SJCRH30 (cell line): Measurements from ENCODE around the gene DNAH1. TPM values are rescaled to one million over a fixed set of nuclear protein-coding genes. Genes with fewer than 3 reads are reported as not detected.
"Not testable (repeated sequence)": the region's sequence is repeated elsewhere in the genome, so short reads cannot be mapped to it uniquely, and the experiment has no call there.

Experiments
- DNase-seq, 2 experiments: peaks; one replicate each; pipeline ENCODE4 v3.0.0-alpha.2; 2015 to 2020
- H3K27ac ChIP-seq: fragments of 250-450 bp; sonication (Bioruptor Pico); 2 replicates; pipeline ENCODE4 v1.5.1; 2020; ENCODE audit warnings: mild to moderate bottlenecking, moderate library complexity
- H3K27me3 ChIP-seq: fragments of 250-450 bp; sonication (Bioruptor Pico); 2 replicates; pipeline ENCODE4 v1.5.1; 2020; ENCODE audit warnings: mild to moderate bottlenecking, moderate library complexity
- H3K36me3 ChIP-seq: fragments of 250-450 bp; sonication (Bioruptor Pico); 2 replicates; pipeline ENCODE4 v1.5.1; 2020; ENCODE audit warnings: mild to moderate bottlenecking, moderate library complexity
- H3K4me1 ChIP-seq: fragments of 250-450 bp; sonication (Bioruptor Pico); 2 replicates; pipeline ENCODE4 v1.5.1; 2020; ENCODE audit warnings: mild to moderate bottlenecking, moderate library complexity
- H3K4me3 ChIP-seq: fragments of 250-450 bp; sonication (Bioruptor Pico); 2 replicates; pipeline ENCODE4 v1.5.1; 2020; ENCODE audit warnings: mild to moderate bottlenecking, moderate library complexity
- H3K9me3 ChIP-seq: fragments of 250-450 bp; sonication (Bioruptor Pico); replicated peaks from 2 replicates; pipeline ENCODE4 v1.5.1; 2020; ENCODE audit warnings: mild to moderate bottlenecking, moderate library complexity
- total RNA-seq: library from RNA; depleted of rRNA; stranded (reverse); fragments of >200 nt; shearing (Covaris generic); gene quantifications from 2 replicates; pipeline ENCODE4 v1.2.3, GENCODE V29; 2014

Gene DNAH1
- total RNA-seq, 1 experiment from 2014 or later, result 0.14 TPM

GRCh38 chr3:52283306-52283705, 32.8 kb upstream of the DNAH1 start:
- Histone ChIP-seq H3K4me3 (no peak overlapping the region), H3K4me1 (peaks cover 20% of the 10 kb centered on the region), H3K9me3 (no peaks in the 10 kb centered on the region), H3K36me3 (no peaks in the 10 kb centered on the region), H3K27ac (no peak overlapping the region), H3K27me3 (no peaks in the 10 kb centered on the region)
- DNase-seq, result no peak

GRCh38 chr3:52284051-52284450, 32.1 kb upstream of the DNAH1 start:
- not testable (repeated sequence) for DNase-seq, H3K4me3 ChIP-seq, H3K9me3 ChIP-seq, H3K36me3 ChIP-seq, H3K27me3 ChIP-seq, H3K27ac ChIP-seq
- H3K4me1 ChIP-seq, result peaks cover 19% of the 10 kb centered on the region

GRCh38 chr3:52286777-52287110, 29.4 kb upstream of the DNAH1 start:
- Histone ChIP-seq H3K27ac (no peak overlapping the region), H3K4me1 (peaks cover 3% of the 10 kb centered on the region; the same call in 1 of the 2 replicates), H3K4me3 (peak overlapping the region; percentile 97), H3K9me3 (no peaks in the 10 kb centered on the region), H3K36me3 (no peaks in the 10 kb centered on the region), H3K27me3 (no peaks in the 10 kb centered on the region)
- DNase-seq, result no peak

GRCh38 chr3:52288674-52289073, 27.4 kb upstream of the DNAH1 start:
- no peak overlapping the region for H3K4me3 ChIP-seq
- no peaks in the 10 kb centered on the region for H3K9me3 ChIP-seq
- H3K36me3 ChIP-seq, result no peaks in the 10 kb centered on the region
- H3K4me1 ChIP-seq, result no peaks in the 10 kb centered on the region
- no peaks in the 10 kb centered on the region for H3K27me3 ChIP-seq
- no peak overlapping the region for H3K27ac ChIP-seq
- DNase-seq, result no peak

- H3K4me3 ChIP-seq, result no peak overlapping the region
- no peaks in the 10 kb centered on the region for H3K36me3 ChIP-seq
- no peak overlapping the region for H3K27ac ChIP-seq
- no peaks in the 10 kb centered on the region for H3K9me3 ChIP-seq
- no peaks in the 10 kb centered on the region for H3K4me1 ChIP-seq
- H3K27me3 ChIP-seq, result no peaks in the 10 kb centered on the region
- no peak for DNase-seq
Observed at GRCh38 chr3:52289338-52289746, 26.8 kb upstream of the DNAH1 start.

GRCh38 chr3:52289747-52290595, 26.1 kb upstream of the DNAH1 start:
- DNase-seq, result no peak
- Histone ChIP-seq H3K9me3 (no peaks in the 10 kb centered on the region), H3K4me3 (no peak overlapping the region), H3K27me3 (no peaks in the 10 kb centered on the region), H3K4me1 (no peaks in the 10 kb centered on the region), H3K36me3 (no peaks in the 10 kb centered on the region), H3K27ac (no peak overlapping the region)

GRCh38 chr3:52290596-52291507, 25.3 kb upstream of the DNAH1 start:
- no peaks in the 10 kb centered on the region for H3K4me1 ChIP-seq
- H3K9me3 ChIP-seq, result no peaks in the 10 kb centered on the region
- DNase-seq, result no peak
- no peak overlapping the region for H3K4me3 ChIP-seq
- H3K27ac ChIP-seq, result no peak overlapping the region
- H3K36me3 ChIP-seq, result no peaks in the 10 kb centered on the region
- no peaks in the 10 kb centered on the region for H3K27me3 ChIP-seq

GRCh38 chr3:52291508-52292181, 24.5 kb upstream of the DNAH1 start:
- peak; percentile 52 to 60 for DNase-seq
- no peaks in the 10 kb centered on the region for H3K36me3 ChIP-seq
- H3K27me3 ChIP-seq, result no peaks in the 10 kb centered on the region
- H3K27ac ChIP-seq, result no peak overlapping the region
- no peaks in the 10 kb centered on the region for H3K4me1 ChIP-seq
- H3K4me3 ChIP-seq, result no peak overlapping the region
- no peaks in the 10 kb centered on the region for H3K9me3 ChIP-seq

- Histone ChIP-seq H3K27ac (no peak overlapping the region), H3K4me1 (no peaks in the 10 kb centered on the region), H3K27me3 (no peaks in the 10 kb centered on the region), H3K9me3 (no peaks in the 10 kb centered on the region), H3K36me3 (no peaks in the 10 kb centered on the region), H3K4me3 (no peak overlapping the region)
- DNase-seq, result no peak
Observed at GRCh38 chr3:52292247-52293065, 23.7 kb upstream of the DNAH1 start.

- no peaks in the 10 kb centered on the region; the same call in 1 of the 2 replicates for H3K27me3 ChIP-seq
- no peak for DNase-seq
- no peaks in the 10 kb centered on the region for H3K36me3 ChIP-seq
- no peaks in the 10 kb centered on the region for H3K9me3 ChIP-seq
- H3K4me3 ChIP-seq, result no peak overlapping the region
- no peak overlapping the region for H3K27ac ChIP-seq
- no peaks in the 10 kb centered on the region for H3K4me1 ChIP-seq
Observed at GRCh38 chr3:52293491-52294319, 22.4 kb upstream of the DNAH1 start.

- no peaks in the 10 kb centered on the region for H3K9me3 ChIP-seq
- no peak overlapping the region for H3K27ac ChIP-seq
- H3K27me3 ChIP-seq, result peaks cover 5% of the 10 kb centered on the region; the same call in 1 of the 2 replicates
- no peak overlapping the region for H3K4me3 ChIP-seq
- no peaks in the 10 kb centered on the region for H3K36me3 ChIP-seq
- no peaks in the 10 kb centered on the region for H3K4me1 ChIP-seq
- no peak for DNase-seq
Observed at GRCh38 chr3:52294320-52295150, 21.6 kb upstream of the DNAH1 start.

- peaks cover 6% of the 10 kb centered on the region for H3K4me1 ChIP-seq
Observed at GRCh38 chr3:52295671-52296208, 20.4 kb upstream of the DNAH1 start.

More at GRCh38 chr3:52295671-52296208, 20.4 kb upstream of the DNAH1 start:
- peaks cover 8% of the 10 kb centered on the region; the same call in 1 of the 2 replicates for H3K27me3 ChIP-seq
- H3K36me3 ChIP-seq, result no peaks in the 10 kb centered on the region
- no peak overlapping the region for H3K27ac ChIP-seq
- H3K9me3 ChIP-seq, result no peaks in the 10 kb centered on the region
- DNase-seq, result no peak
- H3K4me3 ChIP-seq, result no peak overlapping the region
